HepG2 (cell line): ENCODE results near the gene IFIT5. TPM values are rescaled to one million over a fixed set of nuclear protein-coding genes. Genes with fewer than 3 reads are reported as not detected.

Source experiments
- ASH2L ChIP-seq: fragments of 300-600, 200-600 bp; sonication (generic); IDR thresholded peaks from 2 replicates; pipeline ENCODE4 v1.7.0; 2017; ENCODE audit warnings: low read depth, mild to moderate bottlenecking, moderate library complexity, mixed read lengths, low read length; ENCODE audit not compliant: insufficient read length
- CENPX ChIP-seq: sonication (generic); formaldehyde crosslinking; IDR thresholded peaks from 2 replicates; pipeline ENCODE4 v1.9.0; 2021; ENCODE audit warnings: mild to moderate bottlenecking, missing genetic modification reagents, moderate library complexity
- KLF16 ChIP-seq, 2 experiments: sonication (generic) in 1 of 2; formaldehyde crosslinking in 1 of 2; IDR thresholded peaks; 2 replicates each; pipeline versions ENCODE4 v1.6.1 to v1.8.0; 2016 to 2023; ENCODE audit warnings: missing genetic modification reagents in 2 of 2, missing compliant biosample characterization in 1 of 2
- KMT2B ChIP-seq: IDR thresholded peaks from 2 replicates; pipeline ENCODE4 v1.6.1; 2016; ENCODE audit warnings: missing genetic modification reagents, missing compliant biosample characterization
- MED1 ChIP-seq: sonication (generic); formaldehyde crosslinking; IDR thresholded peaks from 2 replicates; pipeline ENCODE4 v1.4.0; 2020; ENCODE audit warnings: missing genetic modification reagents
- RBFOX2 ChIP-seq: fragments of 200-400 bp; formaldehyde crosslinking; IDR thresholded peaks from 2 replicates; pipeline ENCODE4 v1.6.1; 2017; ENCODE audit warnings: low read depth, mild to moderate bottlenecking, low read length
- ZNF263 ChIP-seq: sonication (generic); formaldehyde crosslinking; IDR thresholded peaks from 2 replicates; pipeline ENCODE4 v1.4.0; 2020; ENCODE audit warnings: missing genetic modification reagents
- ZNF589 ChIP-seq: sonication (generic); formaldehyde crosslinking; conservative IDR thresholded peaks from 2 replicates; pipeline ENCODE4 v1.8.0; 2022; ENCODE audit warnings: mild to moderate bottlenecking, moderate library complexity, missing genetic modification reagents
- ZNF761 ChIP-seq: sonication (generic); formaldehyde crosslinking; conservative IDR thresholded peaks from 2 replicates; pipeline ENCODE4 v1.4.0; 2020; ENCODE audit warnings: mild to moderate bottlenecking, missing genetic modification reagents
- ZNF777 ChIP-seq: sonication (generic); formaldehyde crosslinking; IDR thresholded peaks from 2 replicates; pipeline ENCODE4 v1.4.0; 2020; ENCODE audit warnings: missing genetic modification reagents
- ZSCAN30 ChIP-seq: sonication (generic); formaldehyde crosslinking; IDR thresholded peaks from 2 replicates; pipeline ENCODE4 v1.5.0; 2020; ENCODE audit warnings: mild to moderate bottlenecking, missing genetic modification reagents
- polyA plus RNA-seq, 8 experiments: library from polyadenylated mRNA; depleted of rRNA in 3 of 8; stranded (reverse) in 7 of 8; unstranded in 1 of 8; fragments of >200 nt; fragmentation: Illumina TruSeq in 4 of 8; extraction: Trizol in 4 of 8; gene quantifications; 2 replicates each; pipeline versions ENCODE4 v1.2.1 to v1.2.3, GENCODE V29; 2011 to 2016; ENCODE audit warnings: low read depth in 4 of 8, missing spikeins in 1 of 8, mixed read lengths in 1 of 8; ENCODE audit not compliant: insufficient read depth in 1 of 8
- total RNA-seq, 5 experiments: library from RNA; depleted of rRNA; stranded (reverse); fragments of >200 nt; fragmentation: Illumina TruSeq; extraction: Trizol; gene quantifications; 2 replicates each; pipeline ENCODE4 v1.2.3, GENCODE V29; 2016; ENCODE audit warnings: low read depth in 1 of 5
- TF ChIP-seq, protein P1 (sequence below), 2 experiments: sonication (generic) in 1 of 2; formaldehyde crosslinking in 1 of 2; IDR thresholded peaks; 2 replicates each; pipeline versions ENCODE4 v1.4.0 to v1.6.1; 2018 to 2020; ENCODE audit warnings: missing genetic modification reagents in 2 of 2, borderline replicate concordance in 1 of 2, low read depth in 1 of 2, mild to moderate bottlenecking in 1 of 2, missing biosample characterization in 1 of 2
- TF ChIP-seq, protein P2 (sequence below), 2 experiments: sonication (generic) in 1 of 2; formaldehyde crosslinking in 1 of 2; IDR thresholded peaks; 2 replicates each; pipeline versions ENCODE4 v1.4.0 to v1.6.1; 2016 to 2020; ENCODE audit warnings: borderline replicate concordance in 1 of 2, low read depth in 1 of 2, mild to moderate bottlenecking in 1 of 2, missing genetic modification reagents in 1 of 2
- TF ChIP-seq, protein P3 (sequence below): sonication (generic); formaldehyde crosslinking; IDR thresholded peaks from 2 replicates; pipeline ENCODE4 v1.4.0; 2020; ENCODE audit warnings: missing genetic modification reagents
- TF ChIP-seq, protein P4 (sequence below): sonication (generic); formaldehyde crosslinking; IDR thresholded peaks from 2 replicates; pipeline ENCODE4 v1.4.0; 2020; ENCODE audit warnings: missing genetic modification reagents
- TF ChIP-seq, protein P5 (sequence below): sonication (generic); formaldehyde crosslinking; IDR thresholded peaks from 2 replicates; pipeline ENCODE4 v1.8.1; 2023; ENCODE audit warnings: missing genetic modification reagents, inconsistent platforms, borderline replicate concordance

IFIT5 gene
- total and polyA plus RNA-seq, 2 of the 13 experiments (the other 11 are each of a cell fraction or from before 2014, with no cell fraction given), result 2.2 to 8.3 TPM

DNA sequence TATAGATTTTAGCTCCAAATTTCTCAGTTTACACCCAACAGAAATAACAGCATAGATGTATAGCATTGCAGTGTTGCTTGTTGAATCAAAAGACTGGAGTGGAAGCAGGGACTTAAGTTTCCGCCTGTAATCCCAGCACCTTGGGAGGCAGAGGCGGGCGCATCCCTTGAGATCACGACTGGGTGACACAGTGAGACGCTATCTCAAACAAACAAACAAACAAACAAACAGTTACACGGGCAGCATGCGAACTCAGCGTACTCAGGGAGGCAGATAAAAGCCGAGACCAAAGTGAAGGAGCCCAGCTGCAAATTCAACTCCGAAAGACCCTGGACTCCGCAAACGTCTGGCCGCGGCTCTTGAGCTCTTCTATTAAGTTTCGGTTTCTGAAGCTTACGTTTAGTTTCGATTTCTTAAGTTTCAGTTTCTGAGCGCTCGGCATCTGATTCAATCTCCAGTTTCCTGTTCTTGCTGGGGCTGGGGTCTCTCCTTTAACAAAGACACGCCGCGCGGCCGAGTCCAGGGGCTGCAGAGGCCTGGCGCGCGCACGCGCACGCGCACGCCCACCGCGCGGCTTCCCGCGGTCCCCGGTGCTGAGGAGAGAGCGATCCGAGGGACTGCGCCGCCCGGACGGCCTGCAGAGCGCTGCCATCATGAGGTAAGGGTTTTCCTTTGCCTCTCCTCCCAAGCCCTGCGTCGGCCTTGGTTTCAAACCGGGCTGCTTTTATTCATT lies at the start of gene IFIT5 (continued):
- TF ChIP-seq, protein P1, sequence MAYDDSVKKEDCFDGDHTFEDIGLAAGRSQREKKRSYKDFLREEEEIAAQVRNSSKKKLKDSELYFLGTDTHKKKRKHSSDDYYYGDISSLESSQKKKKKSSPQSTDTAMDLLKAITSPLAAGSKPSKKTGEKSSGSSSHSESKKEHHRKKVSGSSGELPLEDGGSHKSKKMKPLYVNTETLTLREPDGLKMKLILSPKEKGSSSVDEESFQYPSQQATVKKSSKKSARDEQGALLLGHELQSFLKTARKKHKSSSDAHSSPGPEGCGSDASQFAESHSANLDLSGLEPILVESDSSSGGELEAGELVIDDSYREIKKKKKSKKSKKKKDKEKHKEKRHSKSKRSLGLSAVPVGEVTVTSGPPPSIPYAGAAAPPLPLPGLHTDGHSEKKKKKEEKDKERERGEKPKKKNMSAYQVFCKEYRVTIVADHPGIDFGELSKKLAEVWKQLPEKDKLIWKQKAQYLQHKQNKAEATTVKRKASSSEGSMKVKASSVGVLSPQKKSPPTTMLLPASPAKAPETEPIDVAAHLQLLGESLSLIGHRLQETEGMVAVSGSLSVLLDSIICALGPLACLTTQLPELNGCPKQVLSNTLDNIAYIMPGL (CRISPR knock-in tag; IDR thresholded peaks at IDR 0.05; ENCODE audit: borderline replicate concordance in 1 of 2, low read depth in 1 of 2), result peak; percentile 40 to 82; a peak in 2 of 4 replicates
- TF ChIP-seq ZNF777 (CRISPR knock-in tag) (no peak), ZNF263 (no peak), CENPX (no peak), ZSCAN30 (CRISPR knock-in tag) (no peak), ASH2L (peak; percentile 99), RBFOX2 (peak; percentile 85), MED1 (peak; percentile 27; the same call in 1 of the 2 replicates), KMT2B (CRISPR knock-in tag) (0 out of 2 replicates have a peak, but pooled peaks have one; percentile 19), ZNF589 (no peak), KLF16 (CRISPR knock-in tag; IDR thresholded peaks at IDR 0.05) (peak in 1 of 2 experiments; percentile 24; a peak in 1 of 4 replicates), ZNF761 (peak; percentile 35; the same call in 1 of the 2 replicates)
- TF ChIP-seq, protein P2, sequence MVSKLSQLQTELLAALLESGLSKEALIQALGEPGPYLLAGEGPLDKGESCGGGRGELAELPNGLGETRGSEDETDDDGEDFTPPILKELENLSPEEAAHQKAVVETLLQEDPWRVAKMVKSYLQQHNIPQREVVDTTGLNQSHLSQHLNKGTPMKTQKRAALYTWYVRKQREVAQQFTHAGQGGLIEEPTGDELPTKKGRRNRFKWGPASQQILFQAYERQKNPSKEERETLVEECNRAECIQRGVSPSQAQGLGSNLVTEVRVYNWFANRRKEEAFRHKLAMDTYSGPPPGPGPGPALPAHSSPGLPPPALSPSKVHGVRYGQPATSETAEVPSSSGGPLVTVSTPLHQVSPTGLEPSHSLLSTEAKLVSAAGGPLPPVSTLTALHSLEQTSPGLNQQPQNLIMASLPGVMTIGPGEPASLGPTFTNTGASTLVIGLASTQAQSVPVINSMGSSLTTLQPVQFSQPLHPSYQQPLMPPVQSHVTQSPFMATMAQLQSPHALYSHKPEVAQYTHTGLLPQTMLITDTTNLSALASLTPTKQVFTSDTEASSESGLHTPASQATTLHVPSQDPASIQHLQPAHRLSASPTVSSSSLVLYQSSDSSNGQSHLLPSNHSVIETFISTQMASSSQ (IDR thresholded peaks at IDR 0.05; ENCODE audit: low read depth), result no peak
- TF ChIP-seq, protein P2 (CRISPR knock-in tag; IDR thresholded peaks at IDR 0.05; ENCODE audit: borderline replicate concordance), result no peak
- TF ChIP-seq, protein P3, sequence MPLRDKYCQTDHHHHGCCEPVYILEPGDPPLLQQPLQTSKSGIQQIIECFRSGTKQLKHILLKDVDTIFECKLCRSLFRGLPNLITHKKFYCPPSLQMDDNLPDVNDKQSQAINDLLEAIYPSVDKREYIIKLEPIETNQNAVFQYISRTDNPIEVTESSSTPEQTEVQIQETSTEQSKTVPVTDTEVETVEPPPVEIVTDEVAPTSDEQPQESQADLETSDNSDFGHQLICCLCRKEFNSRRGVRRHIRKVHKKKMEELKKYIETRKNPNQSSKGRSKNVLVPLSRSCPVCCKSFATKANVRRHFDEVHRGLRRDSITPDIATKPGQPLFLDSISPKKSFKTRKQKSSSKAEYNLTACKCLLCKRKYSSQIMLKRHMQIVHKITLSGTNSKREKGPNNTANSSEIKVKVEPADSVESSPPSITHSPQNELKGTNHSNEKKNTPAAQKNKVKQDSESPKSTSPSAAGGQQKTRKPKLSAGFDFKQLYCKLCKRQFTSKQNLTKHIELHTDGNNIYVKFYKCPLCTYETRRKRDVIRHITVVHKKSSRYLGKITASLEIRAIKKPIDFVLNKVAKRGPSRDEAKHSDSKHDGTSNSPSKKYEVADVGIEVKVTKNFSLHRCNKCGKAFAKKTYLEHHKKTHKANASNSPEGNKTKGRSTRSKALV (CRISPR knock-in tag), result peak; percentile 59; the same call in 1 of the 2 replicates
- TF ChIP-seq, protein P4, sequence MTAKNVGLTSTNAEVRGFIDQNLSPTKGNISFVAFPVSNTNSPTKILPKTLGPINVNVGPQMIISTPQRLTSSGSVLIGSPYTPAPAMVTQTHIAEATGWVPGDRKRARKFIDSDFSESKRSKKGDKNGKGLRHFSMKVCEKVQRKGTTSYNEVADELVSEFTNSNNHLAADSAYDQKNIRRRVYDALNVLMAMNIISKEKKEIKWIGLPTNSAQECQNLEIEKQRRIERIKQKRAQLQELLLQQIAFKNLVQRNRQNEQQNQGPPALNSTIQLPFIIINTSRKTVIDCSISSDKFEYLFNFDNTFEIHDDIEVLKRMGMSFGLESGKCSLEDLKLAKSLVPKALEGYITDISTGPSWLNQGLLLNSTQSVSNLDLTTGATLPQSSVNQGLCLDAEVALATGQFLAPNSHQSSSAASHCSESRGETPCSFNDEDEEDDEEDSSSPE (CRISPR knock-in tag), result peak; percentile 53; the same call in 1 of the 2 replicates
- TF ChIP-seq, protein P5, sequence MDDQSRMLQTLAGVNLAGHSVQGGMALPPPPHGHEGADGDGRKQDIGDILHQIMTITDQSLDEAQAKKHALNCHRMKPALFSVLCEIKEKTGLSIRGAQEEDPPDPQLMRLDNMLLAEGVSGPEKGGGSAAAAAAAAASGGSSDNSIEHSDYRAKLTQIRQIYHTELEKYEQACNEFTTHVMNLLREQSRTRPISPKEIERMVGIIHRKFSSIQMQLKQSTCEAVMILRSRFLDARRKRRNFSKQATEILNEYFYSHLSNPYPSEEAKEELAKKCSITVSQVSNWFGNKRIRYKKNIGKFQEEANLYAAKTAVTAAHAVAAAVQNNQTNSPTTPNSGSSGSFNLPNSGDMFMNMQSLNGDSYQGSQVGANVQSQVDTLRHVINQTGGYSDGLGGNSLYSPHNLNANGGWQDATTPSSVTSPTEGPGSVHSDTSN (CRISPR knock-in tag), result 0 out of 2 replicates have a peak, but pooled peaks have one; percentile 7
